HG02943 (cell line): ENCODE results near the gene NUP85.
A peak's percentile ranks its signal among the peaks of the same experiment; 100 is the strongest.
"Not testable (repeated sequence)": the region's sequence is repeated elsewhere in the genome, so short reads cannot be mapped to it uniquely, and the experiment has no call there.

ENCODE experiments used
- ATAC-seq: cut with Tn5 transposase; IDR thresholded peaks from one replicate; pipeline ENCODE4 v1.9.1; 2021; ENCODE audit warnings: mild to moderate bottlenecking, low read depth, moderate library complexity; ENCODE audit not compliant: unreplicated experiment

The NUP85 gene

GRCh38 chr17:75205037-75205792, at the start of gene NUP85:
Gene NUP85, plus strand, starts transcription at chr17:75205679. Its CDS starts 83 bp downstream, at chr17:75205762.
- peak; percentile 63 for ATAC-seq

- not testable (repeated sequence) for ATAC-seq
These were observed 47.0 kb upstream of the NUP85 start for GRCh38 chr17:75158480-75158879.

- ATAC-seq = no peak
These were observed 46.1 kb upstream of the NUP85 start for GRCh38 chr17:75159196-75160031.

- no peak for ATAC-seq
These were observed 45.3 kb upstream of the NUP85 start for GRCh38 chr17:75160211-75160610.

DNA sequence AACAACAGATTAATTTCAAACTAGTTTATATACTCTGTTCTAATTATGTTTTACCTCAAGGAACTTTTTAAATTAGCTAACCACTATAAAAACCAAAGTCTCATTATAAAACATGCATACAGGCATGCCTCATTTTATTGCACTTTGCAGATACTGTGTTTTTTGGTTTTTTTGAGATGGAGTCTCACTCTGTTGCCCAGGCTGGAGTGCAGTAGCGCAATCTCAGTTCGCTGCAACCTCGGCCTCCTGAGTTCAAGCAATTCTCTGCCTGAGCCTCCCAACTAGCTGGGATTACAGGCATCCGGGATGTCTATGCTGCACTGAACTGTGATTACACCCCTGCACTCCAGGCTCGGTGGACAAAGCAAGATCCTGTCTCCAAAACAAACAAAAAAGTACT, 42.4 kb upstream of the NUP85 start:
- ATAC-seq = no peak

GRCh38 chr17:75164606-75165005, 40.9 kb upstream of the NUP85 start:
- ATAC-seq = not testable (repeated sequence)

- no peak for ATAC-seq
These were observed 36.5 kb upstream of the NUP85 start for GRCh38 chr17:75168998-75169397.

GRCh38 chr17:75173526-75173925, 32.0 kb upstream of the NUP85 start:
- no peak for ATAC-seq

- no peak for ATAC-seq
These were observed 30.5 kb upstream of the NUP85 start for GRCh38 chr17:75174996-75175395.

DNA sequence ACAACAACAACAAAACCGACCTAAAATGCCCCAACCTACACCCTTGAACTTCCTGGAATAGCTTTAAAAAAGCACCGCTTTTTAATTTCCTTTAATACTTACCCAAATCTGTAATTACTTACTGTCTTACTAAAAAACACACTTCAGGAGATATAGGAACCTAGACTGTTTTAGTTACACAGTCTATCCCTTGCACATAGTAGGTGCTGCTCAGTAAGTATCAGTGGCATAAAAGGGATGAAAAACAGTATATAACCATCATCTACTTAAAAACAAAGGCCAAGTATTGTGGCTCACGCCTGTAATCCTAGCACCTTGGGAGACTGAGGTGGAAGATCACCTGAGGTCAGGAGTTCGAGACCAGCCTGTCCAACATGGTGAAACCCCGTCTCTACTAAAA, 28.9 kb upstream of the NUP85 start:
- ATAC-seq = no peak

GRCh38 chr17:75178453-75178852, 27.0 kb upstream of the NUP85 start:
- no peak for ATAC-seq

DNA sequence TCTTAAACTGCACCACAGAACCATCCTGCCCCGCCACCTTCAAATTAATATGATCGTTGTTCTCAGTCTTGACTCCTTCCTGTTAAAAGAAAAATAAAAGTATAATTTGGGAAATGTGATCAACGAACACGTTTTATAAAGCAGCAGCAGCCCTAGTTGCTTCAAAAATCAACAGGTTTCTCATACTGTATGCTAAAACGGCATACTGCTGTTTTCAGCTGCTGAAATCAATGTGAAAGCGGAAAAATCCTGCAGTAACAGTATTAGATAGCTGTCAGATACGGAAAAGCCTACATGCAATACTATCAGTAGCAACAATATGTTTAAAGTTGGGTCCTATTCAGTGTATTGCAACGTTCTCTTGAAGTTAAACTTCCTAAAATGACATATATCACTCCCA, 24.4 kb upstream of the NUP85 start:
- ATAC-seq = no peak

- no peak for ATAC-seq
These were observed 23.7 kb upstream of the NUP85 start for GRCh38 chr17:75181608-75182318.

GRCh38 chr17:75182319-75182568, 23.2 kb upstream of the NUP85 start:
- peak; percentile 22 for ATAC-seq

DNA sequence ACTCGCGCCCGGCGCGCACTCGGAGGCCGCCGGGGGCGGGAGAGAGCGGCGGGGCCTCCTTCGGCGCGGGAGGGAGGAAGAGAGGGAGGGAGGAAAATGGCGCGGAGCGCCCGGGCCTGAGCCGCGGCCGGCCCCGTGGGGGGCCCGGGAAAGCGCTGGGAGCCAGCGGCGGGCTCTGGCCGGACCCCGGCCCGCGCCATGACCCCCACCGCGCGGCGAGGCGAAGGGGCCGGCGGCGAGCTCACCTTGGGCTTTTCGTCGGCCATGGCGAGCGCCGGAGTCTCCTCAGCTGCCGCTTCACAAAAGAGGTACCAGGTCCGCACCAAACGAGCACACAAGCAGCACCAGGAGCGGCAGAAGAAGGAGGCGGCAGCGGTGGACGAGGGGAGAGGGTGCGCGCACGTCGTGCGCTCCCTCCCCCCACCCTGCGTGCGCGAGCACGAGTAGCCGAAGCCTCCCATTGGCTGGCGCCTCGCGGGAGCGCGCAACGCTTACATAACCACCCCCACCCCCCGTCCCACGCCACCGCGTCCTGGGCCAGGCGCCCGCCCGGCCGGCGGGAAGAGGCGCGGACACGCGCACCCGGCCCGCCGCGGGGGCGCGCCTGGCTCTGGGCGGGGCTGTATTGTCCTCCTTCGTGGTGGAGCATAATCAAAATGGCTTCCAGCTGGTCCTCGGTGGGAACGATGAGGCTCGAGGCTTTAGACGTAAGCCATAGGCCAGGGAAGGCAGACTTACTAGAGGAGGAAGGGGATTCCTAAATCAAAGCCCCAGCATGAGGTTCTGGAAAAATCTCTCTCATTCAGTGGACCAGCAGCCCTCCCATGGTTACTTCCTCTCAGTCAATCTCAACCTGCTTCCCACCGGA, 22.7 kb upstream of the NUP85 start, which contains the start of gene SUMO2:
TSS of gene SUMO2 (minus strand) at position 391 of the 868 bp plus-strand sequence. CDS start at position 266, 125 bp downstream.
- ATAC-seq = peak; percentile 64

DNA sequence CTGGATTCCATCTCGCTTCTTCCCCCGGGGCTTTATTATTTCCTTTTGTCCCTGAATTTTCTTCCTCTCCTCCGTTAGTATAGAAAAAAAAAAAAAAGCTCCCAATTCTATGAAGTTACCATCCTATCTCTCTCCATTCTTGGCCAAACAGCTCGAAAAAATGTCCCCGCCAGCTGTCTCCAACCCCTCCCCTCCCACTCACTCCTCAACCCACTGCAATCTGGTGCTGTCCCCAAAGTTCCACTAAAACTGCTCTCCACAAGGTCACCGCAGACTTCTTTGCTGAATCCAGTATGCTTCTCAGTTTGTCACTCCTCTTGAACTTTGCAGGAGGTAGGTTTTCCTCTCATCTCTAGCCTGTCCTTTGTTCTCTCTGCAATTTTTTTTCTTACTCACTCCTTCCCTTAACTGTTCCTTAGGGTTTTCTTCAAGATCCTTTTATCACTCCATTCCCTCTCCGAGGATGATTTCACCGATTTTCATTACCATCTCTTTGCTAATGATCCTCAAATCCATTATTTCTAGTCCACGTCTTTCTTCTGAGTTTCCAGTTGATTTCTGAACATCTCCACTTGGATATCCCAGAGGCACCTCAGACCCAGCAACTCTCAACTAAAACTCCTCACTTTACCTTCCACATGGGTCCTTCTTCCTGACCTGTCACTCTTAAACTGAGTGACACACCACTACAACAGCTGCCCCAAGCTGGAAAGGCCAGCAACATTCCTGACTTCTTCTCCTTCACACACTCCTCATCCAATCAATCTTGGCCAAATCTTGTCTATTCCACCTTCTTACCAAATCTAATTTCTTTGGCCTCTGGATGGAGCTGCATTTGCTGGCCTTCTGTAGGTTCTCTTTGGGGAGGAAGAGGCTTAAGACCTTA, 21.2 kb upstream of the NUP85 start:
- no peak for ATAC-seq

DNA sequence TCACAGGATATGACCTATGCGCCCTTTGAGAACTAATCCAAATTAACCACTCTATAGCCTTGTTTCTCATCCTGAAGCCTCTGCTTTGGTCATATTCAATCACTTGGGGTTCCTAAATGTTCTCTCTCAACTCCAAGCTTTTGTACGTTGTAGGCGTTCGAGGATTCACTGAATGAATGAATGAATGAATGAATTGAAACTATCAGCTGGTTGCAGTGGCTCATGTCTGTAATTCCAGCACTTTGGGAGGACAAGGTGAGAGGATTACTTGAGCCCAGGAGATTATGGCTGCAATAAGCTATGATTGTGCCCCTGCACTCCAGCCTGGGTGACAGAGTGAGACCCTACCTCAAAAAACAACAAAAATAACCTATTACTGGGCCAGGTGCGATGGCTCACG, 16.9 kb upstream of the NUP85 start:
- no peak for ATAC-seq

- ATAC-seq = no peak
These were observed 13.9 kb upstream of the NUP85 start for GRCh38 chr17:75191584-75191983.

DNA sequence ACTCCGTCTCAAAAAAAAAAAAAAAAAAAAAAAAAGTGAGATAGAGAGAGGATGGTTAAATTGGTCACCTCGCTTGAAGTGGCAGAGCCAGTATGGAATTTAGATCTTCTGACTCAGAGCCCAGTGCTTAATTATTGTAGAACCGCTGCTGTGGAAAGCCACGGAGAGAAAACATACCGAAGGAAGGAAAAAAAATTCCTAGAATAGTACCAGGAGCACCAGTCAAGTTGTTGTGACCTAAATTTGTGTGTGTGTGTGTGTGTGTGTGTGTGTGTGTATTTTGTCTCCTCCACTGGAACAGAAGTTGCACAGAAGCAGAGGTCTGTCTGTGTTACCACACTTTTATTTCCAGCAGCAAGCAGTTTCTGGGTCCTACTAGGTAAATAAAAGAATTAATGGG, 10.6 kb upstream of the NUP85 start:
- ATAC-seq = no peak
